Measurements from ENCODE around the gene ST3GAL2.
"Not testable (repeated sequence)": the region's sequence is repeated elsewhere in the genome, so short reads cannot be mapped to it uniquely, and the experiment has no call there.

ST3GAL2 gene

DNA sequence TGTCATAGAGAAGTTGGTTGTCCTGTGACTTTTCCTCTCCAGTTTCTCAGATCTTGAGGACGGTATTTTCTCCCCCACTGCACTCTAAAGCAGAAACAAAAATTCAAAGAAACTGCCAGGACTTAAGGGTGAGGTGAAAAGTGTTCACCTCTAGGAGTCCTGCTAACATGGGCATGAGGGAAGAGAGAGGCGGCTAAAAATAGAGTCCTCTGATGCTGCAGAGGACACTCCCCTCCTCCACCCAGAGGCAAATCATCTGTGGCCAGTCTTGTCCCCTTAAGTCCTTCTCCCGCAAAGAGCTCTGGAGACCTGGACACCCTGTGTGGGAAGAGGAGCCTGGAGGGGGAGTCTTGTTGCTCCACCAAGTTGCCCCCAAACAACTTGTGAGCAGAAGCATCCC lies 96.9 kb downstream of the ST3GAL2 start:
- Histone ChIP-seq H3K27me3 (no peaks in the 10 kb centered on the region), H3K4me1 (ENCODE audit: control insufficient read depth in 1 of 2, insufficient read depth in 1 of 2, low read depth in 1 of 2, low read length in 1 of 2) (peaks cover 8% of the 10 kb centered on the region in 2 experiments), H3K4me3 (ENCODE audit: low read depth in 1 of 2, low read length in 1 of 2) (no peak overlapping the region), H3K36me3 (no peaks in the 10 kb centered on the region), H3K9me3 (no peaks in the 10 kb centered on the region), H3K27ac (no peak overlapping the region)
- TF ChIP-seq, protein P1, sequence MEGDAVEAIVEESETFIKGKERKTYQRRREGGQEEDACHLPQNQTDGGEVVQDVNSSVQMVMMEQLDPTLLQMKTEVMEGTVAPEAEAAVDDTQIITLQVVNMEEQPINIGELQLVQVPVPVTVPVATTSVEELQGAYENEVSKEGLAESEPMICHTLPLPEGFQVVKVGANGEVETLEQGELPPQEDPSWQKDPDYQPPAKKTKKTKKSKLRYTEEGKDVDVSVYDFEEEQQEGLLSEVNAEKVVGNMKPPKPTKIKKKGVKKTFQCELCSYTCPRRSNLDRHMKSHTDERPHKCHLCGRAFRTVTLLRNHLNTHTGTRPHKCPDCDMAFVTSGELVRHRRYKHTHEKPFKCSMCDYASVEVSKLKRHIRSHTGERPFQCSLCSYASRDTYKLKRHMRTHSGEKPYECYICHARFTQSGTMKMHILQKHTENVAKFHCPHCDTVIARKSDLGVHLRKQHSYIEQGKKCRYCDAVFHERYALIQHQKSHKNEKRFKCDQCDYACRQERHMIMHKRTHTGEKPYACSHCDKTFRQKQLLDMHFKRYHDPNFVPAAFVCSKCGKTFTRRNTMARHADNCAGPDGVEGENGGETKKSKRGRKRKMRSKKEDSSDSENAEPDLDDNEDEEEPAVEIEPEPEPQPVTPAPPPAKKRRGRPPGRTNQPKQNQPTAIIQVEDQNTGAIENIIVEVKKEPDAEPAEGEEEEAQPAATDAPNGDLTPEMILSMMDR (IDR thresholded peaks at IDR 0.05) = no peak

DNA sequence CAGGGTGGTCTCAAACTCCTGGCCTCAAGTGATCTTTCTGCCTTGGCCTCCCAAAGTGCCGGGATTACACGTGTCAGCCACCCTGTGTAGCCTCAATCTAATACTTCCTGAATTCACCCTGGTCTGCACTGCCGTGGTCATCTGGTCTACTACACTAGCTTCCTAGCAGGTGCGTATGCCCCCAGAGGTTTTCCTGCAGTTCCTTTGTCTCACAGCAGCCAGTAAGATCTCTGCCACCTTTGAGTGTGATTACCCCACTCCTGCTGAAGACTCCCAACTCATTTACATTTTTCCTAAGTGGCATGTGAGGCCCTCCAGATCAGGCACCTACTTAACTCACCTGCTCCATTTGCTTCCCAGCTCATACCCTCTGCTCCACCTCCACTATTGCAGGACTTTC lies 97.3 kb downstream of the ST3GAL2 start:
- Histone ChIP-seq H3K27me3 (no peaks in the 10 kb centered on the region), H3K36me3 (peaks cover 2% of the 10 kb centered on the region), H3K4me3 (ENCODE audit: low read depth in 1 of 2, low read length in 1 of 2) (no peak overlapping the region), H3K27ac (no peak overlapping the region), H3K4me1 (ENCODE audit: control insufficient read depth in 1 of 2, insufficient read depth in 1 of 2, low read depth in 1 of 2, low read length in 1 of 2) (peaks cover 5 to 6% of the 10 kb centered on the region in 2 experiments), H3K9me3 (no peaks in the 10 kb centered on the region)
- TF ChIP-seq, protein P1 (IDR thresholded peaks at IDR 0.05) = no peak

DNA sequence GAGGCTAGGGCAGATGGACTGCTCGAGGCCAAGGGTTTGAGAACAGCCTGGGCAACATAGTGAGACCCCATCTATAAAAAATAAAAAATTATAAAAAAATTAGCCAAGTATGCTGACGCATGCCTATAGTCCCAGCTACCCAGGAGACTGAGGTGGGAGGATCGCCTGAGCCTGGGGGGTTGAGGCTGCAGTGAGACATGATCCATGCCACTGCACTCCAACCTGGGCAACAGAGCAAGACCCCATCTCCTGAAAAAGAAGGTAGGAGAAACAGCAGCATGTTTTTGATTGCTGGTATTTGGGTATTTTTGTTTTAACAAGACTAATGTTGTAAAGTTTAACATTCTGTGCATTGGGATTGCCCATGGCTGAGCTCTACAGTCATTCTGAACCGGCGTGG lies 101.1 kb downstream of the ST3GAL2 start:
- Histone ChIP-seq H3K4me3 (ENCODE audit: low read depth in 1 of 2, low read length in 1 of 2) (no peak overlapping the region), H3K27me3 (no peaks in the 10 kb centered on the region), H3K27ac (no peak overlapping the region), H3K4me1 (ENCODE audit: control insufficient read depth in 1 of 2, insufficient read depth in 1 of 2, low read depth in 1 of 2, low read length in 1 of 2) (no peaks in the 10 kb centered on the region), H3K9me3 (no peaks in the 10 kb centered on the region), H3K36me3 (peaks cover 36% of the 10 kb centered on the region)
- TF ChIP-seq, protein P1 (IDR thresholded peaks at IDR 0.05) = no peak

DNA sequence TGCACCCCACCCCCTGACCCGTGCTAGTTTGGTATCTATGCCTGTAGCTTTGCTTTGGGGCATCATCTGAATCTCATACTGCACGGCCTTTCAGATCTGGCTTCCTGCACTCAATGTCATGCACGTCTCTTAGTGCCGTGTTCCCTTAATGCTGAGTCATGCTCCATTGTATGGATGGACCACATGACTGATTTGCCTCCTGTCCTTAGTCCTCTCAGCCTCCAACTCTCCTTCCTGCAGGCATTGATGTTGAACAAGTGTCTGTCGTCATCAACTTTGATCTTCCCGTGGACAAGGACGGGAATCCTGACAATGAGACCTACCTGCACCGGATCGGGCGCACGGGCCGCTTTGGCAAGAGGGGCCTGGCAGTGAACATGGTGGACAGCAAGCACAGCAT lies 106.2 kb downstream of the ST3GAL2 start:
- H3K4me3 ChIP-seq (ENCODE audit: low read depth in 1 of 2, low read length in 1 of 2) = not testable (repeated sequence)
- H3K36me3 ChIP-seq = peaks cover 80% of the 10 kb centered on the region

DNA sequence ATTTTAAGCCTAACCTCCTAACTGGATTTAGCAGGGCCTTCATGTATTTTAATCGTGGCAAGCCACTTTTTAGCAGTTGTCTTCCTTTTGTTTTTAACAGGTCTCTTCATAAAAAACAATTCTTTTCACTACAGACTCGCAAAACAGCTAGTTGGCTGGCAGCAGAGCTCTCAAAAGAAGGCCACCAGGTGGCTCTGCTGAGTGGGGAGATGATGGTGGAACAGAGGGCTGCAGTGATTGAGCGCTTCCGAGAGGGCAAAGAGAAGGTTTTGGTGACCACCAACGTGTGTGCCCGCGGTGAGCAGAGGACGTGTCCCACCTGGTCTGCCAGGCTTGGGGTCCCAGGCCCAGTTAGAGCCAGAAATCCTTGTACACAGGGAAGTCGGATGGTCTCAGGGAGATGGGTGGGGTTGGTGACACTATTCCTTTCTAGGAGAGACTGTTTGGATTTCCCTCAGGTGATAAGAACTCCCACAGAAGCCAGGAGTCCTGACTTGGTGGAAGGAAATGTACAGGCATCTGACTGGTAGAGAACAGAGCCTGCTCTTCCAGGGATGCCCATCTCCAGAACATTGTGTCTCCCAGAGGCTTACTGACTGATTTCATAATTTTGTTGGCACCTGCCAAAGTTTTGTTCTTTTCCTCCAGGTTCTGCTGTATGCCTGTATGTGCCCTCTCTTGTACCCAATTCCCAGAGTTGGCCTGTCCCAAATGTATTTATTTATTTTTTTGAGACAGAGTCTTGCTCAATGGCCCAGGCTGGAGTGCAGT lies 107.1 kb downstream of the ST3GAL2 start:
- H3K4me1 ChIP-seq (ENCODE audit: control insufficient read depth in 1 of 2, insufficient read depth in 1 of 2, low read depth in 1 of 2, low read length in 1 of 2) = no peaks in the 10 kb centered on the region
- TF ChIP-seq, protein P1 (IDR thresholded peaks at IDR 0.05) = no peak
- H3K27ac ChIP-seq = no peak overlapping the region
- H3K36me3 ChIP-seq = peaks cover 89% of the 10 kb centered on the region
- no peaks in the 10 kb centered on the region for H3K27me3 ChIP-seq
- H3K4me3 ChIP-seq (ENCODE audit: low read depth in 1 of 2, low read length in 1 of 2) = no peak overlapping the region
- H3K9me3 ChIP-seq = no peaks in the 10 kb centered on the region

More for the DNA sequence above, 106.2 kb downstream of the ST3GAL2 start:
- H3K4me1 ChIP-seq (ENCODE audit: control insufficient read depth in 1 of 2, insufficient read depth in 1 of 2, low read depth in 1 of 2, low read length in 1 of 2); H3K9me3 ChIP-seq; H3K27me3 ChIP-seq; H3K27ac ChIP-seq: not testable (repeated sequence)

DNA sequence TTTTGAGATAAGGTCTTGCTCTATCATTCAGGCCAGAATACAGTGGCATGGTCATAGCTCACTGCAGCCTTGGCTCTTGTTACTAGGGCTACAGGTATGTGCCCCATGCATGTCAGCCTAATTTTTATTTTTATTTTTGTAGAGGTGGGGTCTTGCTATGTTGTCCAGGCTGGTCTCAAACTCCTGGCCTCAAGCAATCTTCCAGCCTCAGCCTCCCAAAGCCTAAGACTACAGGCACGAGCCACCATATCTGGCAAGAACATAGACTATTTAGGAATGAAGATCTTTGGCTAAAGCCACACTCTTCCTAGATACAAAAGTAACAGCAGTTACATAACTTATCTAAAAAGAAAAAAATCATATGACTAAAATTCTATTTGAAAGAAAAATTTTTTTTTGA lies 107.8 kb downstream of the ST3GAL2 start:
- Histone ChIP-seq H3K36me3 (peaks cover 90% of the 10 kb centered on the region), H3K4me1 (ENCODE audit: control insufficient read depth in 1 of 2, insufficient read depth in 1 of 2, low read depth in 1 of 2, low read length in 1 of 2) (no peaks in the 10 kb centered on the region), H3K27ac (no peak overlapping the region)

More for the DNA sequence above, 107.8 kb downstream of the ST3GAL2 start:
- TF ChIP-seq, protein P1 (IDR thresholded peaks at IDR 0.05) = no peak
- no peaks in the 10 kb centered on the region for H3K27me3 ChIP-seq
- no peak overlapping the region for H3K4me3 ChIP-seq (ENCODE audit: low read depth in 1 of 2, low read length in 1 of 2)
- H3K9me3 ChIP-seq = no peaks in the 10 kb centered on the region
